Mammary epithelial cell (primary cell): ENCODE data around the gene C5orf46.

Experiments used
- CTCF ChIP-seq, 2 donors: IDR thresholded peaks in 1 of 2; conservative IDR thresholded peaks in 1 of 2; 2 replicates each; pipeline ENCODE4 v1.5.1; 2011 to 2012; ENCODE audit warnings: inconsistent platforms in 2 of 2, low read length in 2 of 2, mild to moderate bottlenecking in 2 of 2, control low read depth in 1 of 2, low read depth in 1 of 2; ENCODE audit not compliant: insufficient read depth in 1 of 2; ENCODE audit errors: extremely low read depth in 1 of 2
- EZH2 ChIP-seq: IDR thresholded peaks from 2 replicates; pipeline ENCODE4 v1.6.1; 2012; ENCODE audit warnings: low read length, inconsistent platforms, borderline replicate concordance

- TF ChIP-seq CTCF (conservative IDR thresholded peaks at IDR 0.05 in 1 of 2, IDR thresholded peaks at IDR 0.05 in 1 of 2; ENCODE audit: extremely low read depth in 1 of 2, insufficient read depth in 1 of 2, low read depth in 1 of 2, low read length in 2 of 2) (no peak), EZH2 (no peak)
These were observed 13.5 kb downstream of the C5orf46 start for GRCh38 chr5:147892696-147893296.
